Vagina (tissue), 2 donors: ENCODE results near the gene SKOR1.

Experiments
- POLR2A ChIP-seq, 2 donors: fragments of 450-650 bp; IDR thresholded peaks; one replicate each; pipeline ENCODE4 v1.6.1; 2017; ENCODE audit warnings: antibody characterized with exemption in 2 of 2, mild to moderate bottlenecking in 2 of 2, moderate library complexity in 2 of 2
- POLR2AphosphoS5 ChIP-seq, 2 donors: sonication (generic); formaldehyde crosslinking; IDR thresholded peaks; one replicate each; pipeline ENCODE4 v1.9.0; 2017; ENCODE audit warnings: antibody characterized with exemption in 2 of 2, mild to moderate bottlenecking in 2 of 2, low read depth in 1 of 2; ENCODE audit not compliant: insufficient read depth in 1 of 2

GRCh38 chr15:67859331-67859946, 34.1 kb downstream of the SKOR1 start:
- no peak for TF ChIP-seq POLR2AphosphoS5 (IDR thresholded peaks at IDR 0.05; ENCODE audit: insufficient read depth in 1 of 2, low read depth in 1 of 2)
- TF ChIP-seq POLR2A (IDR thresholded peaks at IDR 0.05), result no peak
